CD14-positive monocyte (primary cell): ENCODE data around the gene SLC43A3. TPM values are rescaled to one million over a fixed set of nuclear protein-coding genes. Genes with fewer than 3 reads are reported as not detected.

Experiments
- DNase-seq, 3 donors: peaks; one replicate each; pipeline ENCODE4 v3.0.0-alpha.2; 2011 to 2022
- H2AFZ ChIP-seq: 2 replicates; pipeline ENCODE4 v1.6.0; 2012; ENCODE audit warnings: mild to moderate bottlenecking, low read depth, low read length, inconsistent platforms; ENCODE audit not compliant: insufficient read depth, poor library complexity, severe bottlenecking
- H3K27ac ChIP-seq, 2 donors: 1 replicate in 1 of 2; 2 replicates in 1 of 2; pipeline ENCODE4 v1.5.1; 2012 to 2013; ENCODE audit warnings: low read length in 2 of 2, control low read depth in 1 of 2, inconsistent platforms in 1 of 2, low read depth in 1 of 2, mild to moderate bottlenecking in 1 of 2
- H3K27me3 ChIP-seq, 2 donors: one replicate each; pipeline versions ENCODE4 v1.6.0 to v1.6.1; 2011 to 2013; ENCODE audit warnings: low read length in 2 of 2; ENCODE audit not compliant: control insufficient read depth in 2 of 2, insufficient read depth in 2 of 2
- H3K36me3 ChIP-seq, 2 donors: replicated peaks in 1 of 2; 1 replicate in 1 of 2; 2 replicates in 1 of 2; pipeline versions ENCODE4 v1.5.1 to v1.6.1; 2012 to 2013; ENCODE audit warnings: low read length in 2 of 2, control low read depth in 1 of 2, inconsistent platforms in 1 of 2, mild to moderate bottlenecking in 1 of 2; ENCODE audit not compliant: insufficient read depth in 2 of 2, control insufficient read depth in 1 of 2
- H3K4me1 ChIP-seq, 2 donors: 1 replicate in 1 of 2; 2 replicates in 1 of 2; pipeline versions ENCODE4 v1.5.1 to v1.6.1; 2012 to 2013; ENCODE audit warnings: low read length in 2 of 2, control low read depth in 1 of 2, inconsistent platforms in 1 of 2, mild to moderate bottlenecking in 1 of 2, moderate library complexity in 1 of 2; ENCODE audit not compliant: insufficient read depth in 2 of 2, control insufficient read depth in 1 of 2
- H3K4me2 ChIP-seq: replicated peaks from 2 replicates; pipeline ENCODE3; 2012; ENCODE audit warnings: low read length, moderate library complexity, mild to moderate bottlenecking; ENCODE audit not compliant: poor library complexity, severe bottlenecking; ENCODE audit errors: extremely low read depth
- H3K4me3 ChIP-seq, 3 experiments: fragments of 200-600 bp in 1 of 3; sonication (generic) in 1 of 3; replicated peaks in 1 of 3; 1 replicate in 2 of 3; 2 replicates in 1 of 3; pipeline ENCODE4 v1.5.1; 2011 to 2013; ENCODE audit warnings: low read length in 3 of 3, mild to moderate bottlenecking in 3 of 3, control low read depth in 2 of 3, low read depth in 2 of 3, inconsistent platforms in 1 of 3, moderate library complexity in 1 of 3
- H3K79me2 ChIP-seq: 2 replicates; pipeline ENCODE4 v1.6.0; 2012; ENCODE audit warnings: mild to moderate bottlenecking, control low read depth, inconsistent platforms, low read length, moderate library complexity; ENCODE audit not compliant: insufficient read depth
- H3K9ac ChIP-seq: 2 replicates; pipeline ENCODE4 v1.6.0; 2017; ENCODE audit warnings: low read length, mild to moderate bottlenecking; ENCODE audit not compliant: insufficient read depth, poor library complexity, severe bottlenecking
- H3K9me3 ChIP-seq, 2 donors: replicated peaks in 1 of 2; 1 replicate in 1 of 2; 2 replicates in 1 of 2; pipeline versions ENCODE4 v1.5.1 to v1.6.1; 2012 to 2013; ENCODE audit warnings: low read length in 2 of 2, control low read depth in 1 of 2; ENCODE audit not compliant: control insufficient read depth in 1 of 2, insufficient read depth in 1 of 2
- H4K20me1 ChIP-seq: 2 replicates; pipeline ENCODE4 v1.6.0; 2012; ENCODE audit warnings: mild to moderate bottlenecking, low read length, control low read depth, moderate library complexity; ENCODE audit not compliant: insufficient read depth
- H3K27ac Mint-ChIP-seq, 7 donors: one replicate each; pipeline ENCODE4 v1.8.0; 2020; ENCODE audit warnings: mild to moderate bottlenecking in 7 of 7, mixed read lengths in 7 of 7, moderate library complexity in 6 of 7, inconsistent platforms in 2 of 7
- H3K27me3 Mint-ChIP-seq, 3 donors: one replicate each; pipeline ENCODE4 v1.8.0; 2021 to 2022; ENCODE audit warnings: low read depth in 3 of 3, mild to moderate bottlenecking in 3 of 3, mixed read lengths in 3 of 3, moderate library complexity in 3 of 3, inconsistent platforms in 1 of 3
- H3K36me3 Mint-ChIP-seq, 2 donors: one replicate each; pipeline ENCODE4 v1.8.0; 2020; ENCODE audit warnings: mixed read lengths in 2 of 2, inconsistent platforms in 1 of 2, mild to moderate bottlenecking in 1 of 2
- H3K4me1 Mint-ChIP-seq: one replicate; pipeline ENCODE4 v1.8.0; 2020; ENCODE audit warnings: mild to moderate bottlenecking, mixed read lengths
- H3K4me3 Mint-ChIP-seq, 2 donors: one replicate each; pipeline ENCODE4 v1.8.0; 2020; ENCODE audit warnings: mild to moderate bottlenecking in 2 of 2, mixed read lengths in 2 of 2, moderate library complexity in 1 of 2
- H3K9me3 Mint-ChIP-seq, 7 donors: one replicate each; pipeline ENCODE4 v1.8.0; 2020 to 2022; ENCODE audit warnings: mixed read lengths in 7 of 7, mild to moderate bottlenecking in 6 of 7, moderate library complexity in 6 of 7, inconsistent platforms in 2 of 7
- WGBS: methylation state at CpG from one replicate; pipeline ENCODE4 v1.1.5; 2013; ENCODE audit warnings: missing lambda C conversion rate; ENCODE audit not compliant: insufficient coverage; 5-methylcytosine and 5-hydroxymethylcytosine counted together
- intact Hi-C, 2 donors: fragments of 100-400 bp; cut with micrococcal nuclease; formaldehyde crosslinking; loops; one replicate each; pipeline versions ENCODE4 v1.15.0 to v1.15.1; 2023
- polyA plus RNA-seq, 3 donors: library from polyadenylated mRNA; depleted of rRNA in 1 of 3; unstranded in 2 of 3; stranded (reverse) in 1 of 3; fragments of 300-500 nt in 2 of 3; fragments of >200 nt in 1 of 3; fragmentation: Illumina TruSeq in 2 of 3; gene quantifications; 1 replicate in 2 of 3; 2 replicates in 1 of 3; pipeline ENCODE4 v1.2.3, GENCODE V29; 2012 to 2021
- TF ChIP-seq, protein P1 (sequence below): fragments of 200-600 bp; IDR thresholded peaks from one replicate; pipeline ENCODE4 v1.8.0; 2022; ENCODE audit warnings: antibody characterized with exemption, mild to moderate bottlenecking

The SLC43A3 gene
- polyA plus RNA-seq, 3 donors, result 82.4 to 116 (median 109) TPM

DNA sequence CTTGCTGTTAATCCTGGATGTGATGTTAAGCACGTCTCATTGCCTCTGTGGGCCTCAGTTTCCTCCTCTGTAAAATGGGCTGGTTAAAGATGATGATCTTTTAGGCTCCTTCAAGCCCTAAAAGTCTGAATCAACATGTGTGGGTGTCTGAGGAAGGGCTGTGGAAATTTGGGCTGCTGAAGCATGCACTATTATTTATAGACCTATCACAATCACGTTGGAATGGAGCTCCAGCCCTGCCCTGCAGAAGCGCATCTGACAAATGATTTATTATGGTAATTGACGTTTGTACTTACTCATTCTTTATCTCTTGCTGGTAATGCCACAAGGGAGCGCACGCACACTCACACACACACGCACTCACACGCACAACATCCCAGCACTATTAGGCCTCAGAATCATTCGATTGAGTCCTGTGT, 68.4 kb downstream of the SLC43A3 start:
- intact Hi-C loops, result loop anchor here in 1 of 2 donors (10.0 kb wide), 1 partner anchor 286 kb away; the partner anchor contains the start of gene YPEL4
- Histone ChIP-seq H3K27me3 (no peaks in the 10 kb centered on the region), H3K36me3 (no peaks in the 10 kb centered on the region), H3K4me3 (no peak overlapping the region), H3K9me3 (no peaks in the 10 kb centered on the region), H3K4me1 (peaks cover 26 to 27% of the 10 kb centered on the region in 2 donors), H3K27ac (no peak overlapping the region), H3K9ac (no peak overlapping the region), H4K20me1 (no peaks in the 10 kb centered on the region), H3K4me2 (no peak overlapping the region), H2AFZ (no peak overlapping the region), H3K79me2 (no peaks in the 10 kb centered on the region)
- Mint-ChIP-seq H3K9me3 (peaks cover 0 to 5% (median 0%) of the 10 kb centered on the region in 7 donors), H3K4me3 (no peak overlapping the region), H3K36me3 (no peaks in the 10 kb centered on the region), H3K27me3 (peaks cover 0 to 2% (median 2%) of the 10 kb centered on the region in 3 donors), H3K27ac (no peak overlapping the region), H3K4me1 (peaks cover 25% of the 10 kb centered on the region)
- TF ChIP-seq, protein P1, sequence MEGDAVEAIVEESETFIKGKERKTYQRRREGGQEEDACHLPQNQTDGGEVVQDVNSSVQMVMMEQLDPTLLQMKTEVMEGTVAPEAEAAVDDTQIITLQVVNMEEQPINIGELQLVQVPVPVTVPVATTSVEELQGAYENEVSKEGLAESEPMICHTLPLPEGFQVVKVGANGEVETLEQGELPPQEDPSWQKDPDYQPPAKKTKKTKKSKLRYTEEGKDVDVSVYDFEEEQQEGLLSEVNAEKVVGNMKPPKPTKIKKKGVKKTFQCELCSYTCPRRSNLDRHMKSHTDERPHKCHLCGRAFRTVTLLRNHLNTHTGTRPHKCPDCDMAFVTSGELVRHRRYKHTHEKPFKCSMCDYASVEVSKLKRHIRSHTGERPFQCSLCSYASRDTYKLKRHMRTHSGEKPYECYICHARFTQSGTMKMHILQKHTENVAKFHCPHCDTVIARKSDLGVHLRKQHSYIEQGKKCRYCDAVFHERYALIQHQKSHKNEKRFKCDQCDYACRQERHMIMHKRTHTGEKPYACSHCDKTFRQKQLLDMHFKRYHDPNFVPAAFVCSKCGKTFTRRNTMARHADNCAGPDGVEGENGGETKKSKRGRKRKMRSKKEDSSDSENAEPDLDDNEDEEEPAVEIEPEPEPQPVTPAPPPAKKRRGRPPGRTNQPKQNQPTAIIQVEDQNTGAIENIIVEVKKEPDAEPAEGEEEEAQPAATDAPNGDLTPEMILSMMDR, result no peak
- DNase-seq, result no peak
- 100% methylated on average over 1 of the region's 9 CpGs for WGBS

DNA sequence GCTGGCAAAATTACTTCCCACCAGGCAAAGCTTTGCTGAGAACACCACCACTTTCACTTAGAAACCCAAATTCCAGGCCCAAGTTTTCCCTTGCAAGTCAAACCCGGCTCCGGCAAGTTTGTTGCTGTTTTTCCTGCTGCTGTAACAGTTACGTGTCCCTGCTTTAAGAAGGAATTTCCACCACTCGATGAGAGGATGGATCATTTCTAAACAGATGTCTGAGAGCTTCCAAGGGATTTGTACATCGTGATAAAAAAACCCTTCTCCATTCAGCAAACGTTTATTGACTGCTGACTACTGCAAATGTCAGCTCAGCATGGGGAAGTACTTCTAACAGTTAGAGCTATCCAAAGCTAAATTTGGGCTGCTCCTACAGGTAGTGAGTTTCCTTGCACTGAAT, 69.1 kb downstream of the SLC43A3 start:
- Histone ChIP-seq H3K27me3 (no peaks in the 10 kb centered on the region), H3K27ac (no peak overlapping the region), H3K9me3 (no peaks in the 10 kb centered on the region), H3K4me1 (peaks cover 26 to 29% of the 10 kb centered on the region in 2 donors), H2AFZ (no peak overlapping the region), H3K4me2 (no peak overlapping the region), H3K9ac (no peak overlapping the region), H4K20me1 (no peaks in the 10 kb centered on the region), H3K79me2 (no peaks in the 10 kb centered on the region), H3K4me3 (no peak overlapping the region), H3K36me3 (no peaks in the 10 kb centered on the region)
- Mint-ChIP-seq H3K36me3 (no peaks in the 10 kb centered on the region), H3K27me3 (peaks cover 0 to 2% (median 0%) of the 10 kb centered on the region in 3 donors), H3K4me3 (no peak overlapping the region), H3K4me1 (peaks cover 25% of the 10 kb centered on the region), H3K9me3 (no peaks in the 10 kb centered on the region), H3K27ac (no peak overlapping the region)
- TF ChIP-seq, protein P1, result no peak
- WGBS, result 73% methylated on average over 2 of the region's 6 CpGs
- intact Hi-C loops, result loop anchor here in 1 of 2 donors (10.0 kb wide), 1 partner anchor 287 kb away; the partner anchor contains the start of gene YPEL4
- no peak for DNase-seq
